Measurements from ENCODE around the gene RGS9. TPM values are rescaled to one million over a fixed set of nuclear protein-coding genes. Genes with fewer than 3 reads are reported as not detected.

Gene RGS9
- total RNA-seq, 1 donor from 2014 or later, result 4.2 TPM

DNA sequence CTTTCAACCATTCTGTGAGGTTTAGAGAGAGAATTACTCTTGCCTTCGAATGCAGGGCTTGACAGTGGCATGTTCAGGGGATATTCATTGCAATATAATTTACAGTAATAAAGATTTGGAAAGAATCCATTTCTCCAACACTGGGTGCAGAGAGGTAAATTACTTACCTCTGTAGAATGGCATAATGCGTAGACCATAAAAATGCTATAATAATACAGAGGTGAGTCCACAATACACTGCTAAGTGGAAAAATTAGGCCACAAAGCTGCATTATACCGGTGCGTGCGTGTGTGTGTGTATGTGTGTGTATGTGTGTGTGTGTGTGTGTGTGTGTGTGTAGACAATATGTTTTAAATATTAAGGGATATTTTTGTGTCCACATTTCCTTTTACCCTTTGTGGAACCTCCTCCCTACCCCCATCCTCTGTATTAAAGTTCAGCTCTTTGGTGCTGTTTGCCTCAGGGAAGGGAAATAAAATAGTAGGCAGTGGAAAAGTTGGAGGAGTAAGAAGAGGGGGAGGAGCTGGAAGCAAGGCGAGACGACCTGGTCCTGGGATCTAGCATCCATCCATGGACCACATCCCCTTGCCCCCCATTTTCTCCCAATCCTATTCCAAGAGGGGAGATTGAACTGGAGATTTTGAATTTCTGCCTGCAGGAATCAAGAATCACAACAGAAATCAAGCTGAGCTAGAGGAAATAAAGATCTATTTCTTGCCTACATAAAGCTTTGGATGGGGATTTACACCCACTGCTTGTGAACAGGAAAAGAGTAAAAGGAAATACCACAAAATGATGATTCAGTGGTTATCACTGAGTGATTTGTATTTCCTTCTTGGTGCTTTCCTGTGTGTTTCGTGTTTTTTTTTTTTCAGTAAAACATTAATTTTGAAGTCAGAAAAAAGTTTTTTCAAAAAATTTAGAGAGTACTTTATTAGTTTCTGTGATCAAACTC, 124.8 kb downstream of the RGS9 start:
- no peak for DNase-seq

DNA sequence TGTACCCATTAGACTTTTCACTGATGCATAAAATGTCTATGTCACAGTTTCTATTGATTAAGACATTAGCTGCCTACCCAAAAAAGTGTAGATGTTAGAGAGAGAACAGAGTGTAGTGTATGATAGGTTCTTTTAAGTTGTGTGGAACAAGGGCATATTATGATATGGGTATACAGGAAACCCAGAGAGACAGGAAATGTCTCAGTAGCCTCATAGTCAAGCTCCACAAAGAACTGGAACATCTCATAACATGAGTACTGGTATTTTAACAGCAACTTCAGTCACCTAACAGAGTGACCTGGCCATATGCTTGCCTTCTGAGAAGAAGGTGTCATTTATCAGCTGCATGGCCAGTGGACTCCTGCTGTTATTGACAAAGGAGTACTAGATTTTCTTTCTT, 128.1 kb downstream of the RGS9 start:
- no peak for DNase-seq

DNA sequence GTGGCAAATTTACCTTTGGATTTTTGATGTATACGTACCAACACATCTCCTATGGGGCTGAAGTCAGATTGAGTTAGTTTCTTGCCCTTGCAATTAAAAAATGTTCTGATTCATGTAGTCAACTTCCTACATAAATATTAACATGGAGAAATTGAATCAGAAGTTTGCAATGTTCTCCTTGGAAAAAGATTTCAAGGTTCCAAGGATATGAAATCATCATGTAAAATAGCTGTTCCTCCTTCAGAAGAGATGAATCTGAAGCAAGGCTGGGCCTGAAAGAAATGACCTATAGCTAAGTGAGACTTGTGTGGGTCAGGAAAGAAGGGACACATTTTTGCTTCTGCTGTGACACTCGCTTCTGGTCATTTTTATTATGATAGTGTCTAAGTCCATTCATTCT, 131.7 kb downstream of the RGS9 start:
- no peak for DNase-seq

DNA sequence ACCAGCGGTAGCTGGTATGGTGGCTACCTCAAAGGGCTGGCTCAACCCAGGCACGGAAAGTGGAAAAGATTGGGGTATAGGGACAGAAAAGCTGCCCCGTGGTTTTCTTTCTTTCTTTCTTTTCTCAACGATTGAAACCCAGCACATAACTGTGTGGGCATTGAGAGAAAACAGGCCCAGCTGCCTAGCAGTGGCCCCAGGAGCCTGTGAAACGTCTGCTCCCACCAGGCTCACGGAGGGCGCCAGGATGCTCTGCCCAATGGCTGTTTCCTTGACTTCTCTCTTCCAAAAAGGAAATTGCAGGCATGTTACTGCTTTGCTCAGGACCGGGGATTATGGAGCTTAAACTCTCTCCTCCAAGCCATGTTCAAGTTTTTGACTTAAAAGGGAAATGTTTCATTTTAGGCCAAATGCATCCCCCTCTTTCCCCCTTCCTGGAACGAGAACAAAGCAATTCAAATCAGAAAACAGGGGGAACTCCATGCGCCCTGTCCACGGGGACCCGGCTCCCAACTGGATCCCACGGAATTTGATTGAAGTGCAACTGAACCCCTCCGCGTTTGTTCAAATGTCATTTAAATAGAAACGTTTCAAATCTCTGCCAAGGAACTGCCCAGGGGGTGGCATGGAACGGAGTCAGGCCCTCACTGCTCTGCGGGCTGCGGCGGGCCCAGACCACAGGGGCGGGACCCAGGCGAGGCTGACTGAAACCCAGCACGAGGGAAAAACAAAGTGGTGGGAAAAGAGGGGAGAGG, 133.5 kb downstream of the RGS9 start:
- DNase-seq, result no peak

DNA sequence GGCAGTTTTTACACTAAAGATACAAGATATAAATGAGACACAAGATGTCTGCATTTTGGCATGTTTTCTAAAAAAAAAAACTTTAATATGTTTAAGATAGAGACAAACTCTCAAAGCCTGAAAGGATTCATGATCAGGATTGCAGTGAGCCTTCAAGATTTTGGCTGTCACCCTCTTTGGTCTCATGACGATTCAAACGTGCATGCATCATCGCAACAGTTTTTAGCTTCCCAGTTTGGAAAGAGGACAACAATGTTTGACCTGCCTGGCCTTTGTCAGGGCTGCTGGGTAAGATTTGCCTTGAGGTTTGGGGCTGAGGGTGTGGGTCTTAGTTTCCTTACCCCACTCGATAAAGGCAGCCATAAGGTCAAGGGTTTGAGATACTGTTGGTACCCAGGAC, 134.1 kb downstream of the RGS9 start:
- no peak for DNase-seq

Small RNA genes within 50 kb of the gene (small RNA-seq; reads per million reads assigned to genes)
- gene AC060771.1, result not detected

Other genes with a start within 250 kb of the RGS9 start
- gene LRRC37A3, start 217.9 kb upstream of the RGS9 start, total RNA-seq, result 62.4 TPM
- gene GNA13, start 80.6 kb upstream of the RGS9 start, total RNA-seq, result 99.7 TPM

Data from occipital lobe (tissue), 3 donors.